Left ventricle myocardium inferior (tissue), 1 donor: ENCODE results near the gene RNASEH2B. TPM values are rescaled to one million over a fixed set of nuclear protein-coding genes. Genes with fewer than 3 reads are reported as not detected.
A peak's percentile ranks its signal among the peaks of the same experiment; 100 is the strongest.

Experiments used
- DNase-seq: peaks from one replicate; pipeline ENCODE4 v3.0.0-alpha.2; 2020
- H3K27ac ChIP-seq: fragments of 200-600 bp; replicated peaks from 2 replicates; pipeline ENCODE4 v1.8.0; 2021
- H3K27me3 ChIP-seq: fragments of 200-600 bp; 2 replicates; pipeline ENCODE4 v1.8.0; 2021; ENCODE audit warnings: low read depth
- H3K36me3 ChIP-seq: fragments of 200-600 bp; 2 replicates; pipeline ENCODE4 v1.8.0; 2021
- H3K4me1 ChIP-seq: fragments of 200-600 bp; 2 replicates; pipeline ENCODE4 v1.8.0; 2021
- H3K4me3 ChIP-seq: fragments of 200-600 bp; 2 replicates; pipeline ENCODE4 v1.8.0; 2021; ENCODE audit warnings: mild to moderate bottlenecking, moderate library complexity
- H3K9me3 ChIP-seq: fragments of 200-600 bp; replicated peaks from 2 replicates; pipeline ENCODE4 v1.8.0; 2021
- CTCF ChIP-seq: fragments of 200-600 bp; IDR thresholded peaks from 2 replicates; pipeline ENCODE4 v1.8.0; 2021; ENCODE audit warnings: antibody characterized with exemption, mild to moderate bottlenecking, borderline replicate concordance
- intact Hi-C: fragments of 100-400 bp; cut with micrococcal nuclease; formaldehyde crosslinking; loops from one replicate; pipeline ENCODE4 v1.11.0; 2022
- total RNA-seq: library from RNA; stranded (reverse); fragmentation: NEBNext Ultra II Directional; extraction: Animal tissue kit (Norgen Biotek cat#: 25700); gene quantifications from one replicate; pipeline ENCODE4 v1.2.1, GENCODE V29; 2021
- donor health status: DM: no; HTN: yes; CAD: no; lungs with severe emphysema.

Gene RNASEH2B
- total RNA-seq, 1 donor from 2014 or later, result 42.7 TPM

- TF ChIP-seq CTCF, result no peak
- Histone ChIP-seq H3K27me3 (no peaks in the 10 kb centered on the region), H3K4me3 (no peak overlapping the region), H3K36me3 (peaks cover 41% of the 10 kb centered on the region), H3K9me3 (no peaks in the 10 kb centered on the region), H3K27ac (no peak overlapping the region), H3K4me1 (peaks cover 4% of the 10 kb centered on the region)
- DNase-seq, result no peak
- intact Hi-C loops, result no loop called here
These were observed 45.6 kb downstream of the RNASEH2B start for GRCh38 chr13:50955241-50955640.

- intact Hi-C loops, result no loop called here
- H3K4me1 ChIP-seq, result no peaks in the 10 kb centered on the region
- DNase-seq, result no peak
These were observed 46.2 kb downstream of the RNASEH2B start for GRCh38 chr13:50955798-50956197.

GRCh38 chr13:50957620-50958019 lies 48.0 kb downstream of the RNASEH2B start:
- H3K27me3 ChIP-seq, result no peaks in the 10 kb centered on the region
- TF ChIP-seq CTCF, result no peak
- intact Hi-C loops, result no loop called here
- H3K4me1 ChIP-seq, result no peaks in the 10 kb centered on the region
- H3K4me3 ChIP-seq, result no peak overlapping the region
- no peak for DNase-seq
- no peaks in the 10 kb centered on the region for H3K9me3 ChIP-seq
- peaks cover 55% of the 10 kb centered on the region for H3K36me3 ChIP-seq
- H3K27ac ChIP-seq, result no peak overlapping the region

More at GRCh38 chr13:50955798-50956197, 46.2 kb downstream of the RNASEH2B start:
- H3K9me3 ChIP-seq, result no peaks in the 10 kb centered on the region
- no peak overlapping the region for H3K27ac ChIP-seq
- peaks cover 44% of the 10 kb centered on the region for H3K36me3 ChIP-seq
- H3K27me3 ChIP-seq, result no peaks in the 10 kb centered on the region
- no peak overlapping the region for H3K4me3 ChIP-seq
- no peak for TF ChIP-seq CTCF

- no peak for DNase-seq
- intact Hi-C loops, result no loop called here
- no peaks in the 10 kb centered on the region for H3K4me1 ChIP-seq
- H3K27ac ChIP-seq, result no peak overlapping the region
- no peaks in the 10 kb centered on the region for H3K27me3 ChIP-seq
- peak; percentile 19 for TF ChIP-seq CTCF
- H3K9me3 ChIP-seq, result no peaks in the 10 kb centered on the region
- H3K36me3 ChIP-seq, result peaks cover 33% of the 10 kb centered on the region
- H3K4me3 ChIP-seq, result no peak overlapping the region
These were observed 60.1 kb downstream of the RNASEH2B start for GRCh38 chr13:50969691-50970090.

- Histone ChIP-seq H3K4me3 (no peak overlapping the region), H3K4me1 (no peaks in the 10 kb centered on the region), H3K27me3 (no peaks in the 10 kb centered on the region), H3K27ac (no peak overlapping the region), H3K36me3 (peaks cover 28% of the 10 kb centered on the region), H3K9me3 (no peaks in the 10 kb centered on the region)
- intact Hi-C loops, result no loop called here
- DNase-seq, result no peak
- no peak for TF ChIP-seq CTCF
These were observed 61.4 kb downstream of the RNASEH2B start for GRCh38 chr13:50970956-50971355.

GRCh38 chr13:50974268-50974667 lies 64.7 kb downstream of the RNASEH2B start:
- Histone ChIP-seq H3K4me1 (no peaks in the 10 kb centered on the region), H3K9me3 (no peaks in the 10 kb centered on the region), H3K27ac (no peak overlapping the region), H3K36me3 (peaks cover 26% of the 10 kb centered on the region), H3K27me3 (no peaks in the 10 kb centered on the region), H3K4me3 (no peak overlapping the region)
- intact Hi-C loops, result no loop called here
- no peak for TF ChIP-seq CTCF
- no peak for DNase-seq
